HG03575 (cell line): ENCODE results near the gene EHBP1.
"Not testable (repeated sequence)": the region's sequence is repeated elsewhere in the genome, so short reads cannot be mapped to it uniquely, and the experiment has no call there.

Source experiments
- ATAC-seq: cut with Tn5 transposase; IDR thresholded peaks from one replicate; pipeline ENCODE4 v1.9.1; 2021; ENCODE audit not compliant: unreplicated experiment, insufficient number of reproducible peaks, low FRiP score; ENCODE audit errors: extremely low read depth

EHBP1 gene

GRCh38 chr2:63064661-63065060 lies 359.1 kb downstream of the EHBP1 start:
- no peak for ATAC-seq

GRCh38 chr2:63066265-63066664 lies 360.8 kb downstream of the EHBP1 start:
- ATAC-seq, result no peak

GRCh38 chr2:63066838-63067237 lies 361.3 kb downstream of the EHBP1 start:
- ATAC-seq, result no peak

DNA sequence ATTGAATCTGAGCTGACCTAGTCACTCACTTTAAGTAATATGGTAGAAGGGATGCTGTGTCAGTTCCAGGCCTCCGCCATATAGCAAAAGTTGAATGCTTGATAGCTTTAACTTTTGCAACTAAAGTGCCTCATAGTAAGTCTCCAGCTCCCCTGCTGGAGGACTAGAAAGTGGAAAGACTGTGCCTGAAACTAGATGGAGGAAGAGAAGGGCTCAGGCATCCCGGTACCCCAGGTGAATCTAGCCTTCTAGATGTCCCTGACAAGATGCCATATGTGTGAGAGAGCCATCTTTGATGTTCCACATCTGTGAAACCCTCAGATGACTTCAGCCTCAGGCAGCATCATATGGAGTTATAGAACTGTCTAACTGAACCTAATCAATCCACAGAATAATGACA lies 366.2 kb downstream of the EHBP1 start:
- ATAC-seq, result no peak

- ATAC-seq, result no peak
Measured at GRCh38 chr2:63073994-63074393, 368.5 kb downstream of the EHBP1 start.

GRCh38 chr2:63074399-63074798 lies 368.9 kb downstream of the EHBP1 start:
- not testable (repeated sequence) for ATAC-seq

DNA sequence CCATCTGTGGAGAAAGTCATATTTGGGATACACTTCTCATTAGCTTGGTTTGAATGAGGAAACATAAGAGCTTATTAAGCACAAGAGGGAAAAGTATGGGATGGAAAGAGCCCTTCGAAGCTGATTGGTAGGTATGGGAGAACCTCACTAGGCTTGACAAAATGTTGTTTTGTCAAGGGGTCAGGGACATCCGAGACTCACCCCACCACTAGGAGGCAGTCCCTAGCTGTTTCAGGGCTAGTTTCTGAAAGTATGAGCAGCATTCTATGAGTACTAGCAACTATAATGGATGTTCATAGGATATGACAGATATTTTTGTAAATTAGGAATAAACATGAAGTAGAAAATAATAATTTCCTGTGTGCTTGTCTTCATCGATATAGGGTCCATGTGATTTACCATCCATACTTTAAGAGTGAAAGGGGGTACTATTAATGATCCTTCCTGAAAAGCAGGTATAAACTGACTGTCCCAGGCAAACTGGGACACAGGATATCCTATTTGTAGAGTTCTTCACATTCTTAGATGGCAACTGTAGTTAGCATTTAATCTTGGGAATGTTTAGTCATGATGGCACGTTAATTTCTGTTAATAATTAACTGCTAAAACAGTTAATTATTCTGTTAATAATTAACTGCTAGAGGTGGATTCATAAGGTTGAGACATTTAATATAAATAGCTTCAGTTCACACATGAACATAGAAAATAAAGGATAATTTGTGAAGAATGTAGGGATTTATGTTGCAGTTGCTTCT lies 373.5 kb downstream of the EHBP1 start:
- ATAC-seq, result no peak

DNA sequence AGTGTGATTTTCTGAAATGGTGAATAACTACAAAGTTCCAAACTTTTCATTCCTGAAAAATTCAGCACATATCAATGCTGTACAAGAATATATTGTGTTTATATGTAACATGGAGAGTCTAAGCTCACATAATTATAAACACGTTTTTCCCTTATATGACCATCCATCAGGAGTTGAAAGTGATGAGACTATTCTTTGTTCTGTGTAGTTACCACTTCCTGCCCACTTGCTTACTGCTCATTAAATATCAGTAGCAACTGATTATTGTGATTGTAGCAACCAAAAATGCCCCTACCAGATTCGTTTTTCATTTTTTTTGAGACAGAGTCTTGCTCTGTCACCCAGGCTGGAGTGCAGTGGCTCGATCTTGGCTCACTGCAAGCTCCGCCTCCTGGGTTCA lies 375.9 kb downstream of the EHBP1 start:
- no peak for ATAC-seq

DNA sequence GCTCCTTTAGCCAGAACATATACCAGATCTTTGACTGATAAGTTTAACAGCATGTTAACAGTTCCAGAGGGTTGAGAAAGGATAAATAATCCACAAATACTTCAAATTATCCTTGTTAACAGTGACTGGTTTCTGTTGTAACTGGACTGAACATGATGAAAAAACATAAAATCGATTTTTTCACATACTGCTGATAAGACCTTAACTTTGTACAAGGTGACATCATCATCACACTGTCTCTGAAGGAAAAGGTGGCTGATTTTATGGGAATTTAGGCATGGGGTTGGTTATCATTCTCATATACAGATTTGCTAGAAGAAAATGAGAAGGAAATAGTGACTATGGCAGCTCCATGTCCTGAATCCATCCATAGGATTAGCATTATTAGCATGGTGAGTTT lies 381.2 kb downstream of the EHBP1 start:
- no peak for ATAC-seq

DNA sequence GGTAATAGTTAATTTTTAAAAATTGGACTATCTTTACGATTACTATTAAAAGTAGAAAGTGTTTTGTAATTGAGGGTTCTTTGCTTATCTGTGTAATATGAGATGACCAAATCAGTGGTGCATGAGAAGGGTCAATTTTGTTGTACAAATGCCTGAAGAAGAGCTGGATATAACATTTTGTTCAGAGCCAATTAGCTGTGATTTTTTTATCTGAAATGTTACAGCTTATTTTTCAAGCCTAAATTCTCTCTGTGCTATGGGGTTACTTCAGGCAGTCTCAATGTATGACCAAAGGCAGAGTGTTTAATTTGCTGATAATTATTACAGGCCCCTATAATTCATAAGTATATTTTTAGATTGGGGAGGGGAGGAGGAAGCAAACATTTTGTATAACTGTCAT lies 386.9 kb downstream of the EHBP1 start:
- no peak for ATAC-seq

GRCh38 chr2:63092857-63093256 lies 387.3 kb downstream of the EHBP1 start:
- ATAC-seq, result no peak

DNA sequence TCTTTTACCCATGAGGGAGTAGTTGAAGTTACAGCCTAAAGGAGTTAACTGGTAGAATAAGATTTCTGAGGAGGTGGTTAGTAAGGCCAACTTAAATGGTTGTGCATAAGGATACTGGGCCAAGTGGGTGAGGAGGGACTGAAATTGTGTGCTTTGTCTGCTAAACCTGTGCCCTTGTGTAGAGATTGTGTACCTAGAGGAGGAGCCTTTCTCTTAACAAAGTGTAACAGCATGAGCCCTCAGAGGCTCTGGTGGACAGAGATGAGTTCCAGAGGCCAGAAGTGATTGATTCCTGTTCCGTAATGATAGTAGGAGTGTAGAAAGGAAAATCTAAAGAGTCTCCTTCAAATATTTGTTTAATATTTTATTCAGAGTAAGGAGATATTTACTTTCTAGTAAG lies 388.0 kb downstream of the EHBP1 start:
- ATAC-seq, result no peak
